SU-DHL-6 (cell line): ENCODE measurements around the gene IRX5.

Source experiments
- H2AFZ ChIP-seq: fragments of 200-600 bp; sonication (generic); 2 replicates; pipeline ENCODE4 v1.6.1; 2014; ENCODE audit warnings: low read depth, mild to moderate bottlenecking, moderate library complexity, mixed read lengths, antibody characterized with exemption, low read length; ENCODE audit not compliant: severe bottlenecking
- H3F3A ChIP-seq: fragments of 200-600 bp; shearing (Covaris generic); 2 replicates; pipeline ENCODE4 v1.6.0; 2016; ENCODE audit warnings: antibody characterized with exemption, mild to moderate bottlenecking; ENCODE audit not compliant: insufficient read depth
- H3K27ac ChIP-seq: fragments of 200-600 bp; sonication (generic); 2 replicates; pipeline ENCODE4 v1.5.1; 2016; ENCODE audit warnings: low read depth, mild to moderate bottlenecking, low read length, moderate library complexity, mixed read lengths
- H3K27me3 ChIP-seq: fragments of 200-600 bp; sonication (generic), shearing (Covaris generic); 2 replicates; pipeline ENCODE4 v1.6.0; 2014; ENCODE audit warnings: mild to moderate bottlenecking, low read length
- H3K36me3 ChIP-seq: fragments of 200-600 bp; sonication (generic); 2 replicates; pipeline ENCODE4 v1.6.1; 2014; ENCODE audit warnings: mild to moderate bottlenecking, low read length, mixed read lengths
- H3K4me2 ChIP-seq: fragments of 300-600, 200-600 bp; shearing (Covaris generic), sonication (generic); 2 replicates; pipeline ENCODE4 v1.6.0; 2014; ENCODE audit warnings: low read length, low read depth, mild to moderate bottlenecking; ENCODE audit not compliant: poor library complexity, severe bottlenecking
- H3K4me3 ChIP-seq: fragments of 200-600 bp; sonication (generic); 2 replicates; pipeline ENCODE4 v1.5.1; 2014; ENCODE audit warnings: antibody characterized with exemption, low read length, mild to moderate bottlenecking, mixed read lengths; ENCODE audit not compliant: insufficient read depth, poor library complexity, severe bottlenecking
- H3K79me2 ChIP-seq: fragments of 200-600 bp; sonication (generic); 2 replicates; pipeline ENCODE4 v1.6.1; 2014; ENCODE audit warnings: mild to moderate bottlenecking, low read length, moderate library complexity; ENCODE audit not compliant: insufficient read depth
- H3K9ac ChIP-seq: fragments of 200-600 bp; sonication (generic); 2 replicates; pipeline ENCODE4 v1.7.0; 2014; ENCODE audit warnings: mild to moderate bottlenecking, low read length
- H3K9me2 ChIP-seq: fragments of 200-600 bp; sonication (generic); replicated peaks from 2 replicates; pipeline ENCODE4 v1.6.1; 2014; ENCODE audit warnings: low read length; ENCODE audit not compliant: insufficient read depth
- H3K9me3 ChIP-seq: fragments of 200-600 bp; sonication (generic); 2 replicates; pipeline ENCODE4 v1.6.1; 2014; ENCODE audit warnings: low read length, mixed read lengths; ENCODE audit not compliant: insufficient read depth
- H4K20me1 ChIP-seq: fragments of 200-600 bp; sonication (generic); 2 replicates; pipeline ENCODE4 v1.6.1; 2014; ENCODE audit warnings: low read depth, mild to moderate bottlenecking, antibody characterized with exemption, low read length, moderate library complexity, mixed read lengths
- EZH2phosphoT487 ChIP-seq: fragments of 200-600 bp; sonication (generic), shearing (Covaris generic); conservative IDR thresholded peaks from 2 replicates; pipeline ENCODE4 v1.6.1; 2018; ENCODE audit warnings: mild to moderate bottlenecking, antibody characterized with exemption, low read length, moderate library complexity, mixed read lengths
- TF ChIP-seq, protein P1 (sequence below): fragments of 200-600 bp; sonication (generic); IDR thresholded peaks from one replicate; pipeline ENCODE4 v1.5.1; 2017; ENCODE audit warnings: antibody characterized with exemption, mild to moderate bottlenecking, low read length, moderate library complexity; ENCODE audit not compliant: insufficient read depth, poor library complexity, severe bottlenecking

Gene IRX5

DNA sequence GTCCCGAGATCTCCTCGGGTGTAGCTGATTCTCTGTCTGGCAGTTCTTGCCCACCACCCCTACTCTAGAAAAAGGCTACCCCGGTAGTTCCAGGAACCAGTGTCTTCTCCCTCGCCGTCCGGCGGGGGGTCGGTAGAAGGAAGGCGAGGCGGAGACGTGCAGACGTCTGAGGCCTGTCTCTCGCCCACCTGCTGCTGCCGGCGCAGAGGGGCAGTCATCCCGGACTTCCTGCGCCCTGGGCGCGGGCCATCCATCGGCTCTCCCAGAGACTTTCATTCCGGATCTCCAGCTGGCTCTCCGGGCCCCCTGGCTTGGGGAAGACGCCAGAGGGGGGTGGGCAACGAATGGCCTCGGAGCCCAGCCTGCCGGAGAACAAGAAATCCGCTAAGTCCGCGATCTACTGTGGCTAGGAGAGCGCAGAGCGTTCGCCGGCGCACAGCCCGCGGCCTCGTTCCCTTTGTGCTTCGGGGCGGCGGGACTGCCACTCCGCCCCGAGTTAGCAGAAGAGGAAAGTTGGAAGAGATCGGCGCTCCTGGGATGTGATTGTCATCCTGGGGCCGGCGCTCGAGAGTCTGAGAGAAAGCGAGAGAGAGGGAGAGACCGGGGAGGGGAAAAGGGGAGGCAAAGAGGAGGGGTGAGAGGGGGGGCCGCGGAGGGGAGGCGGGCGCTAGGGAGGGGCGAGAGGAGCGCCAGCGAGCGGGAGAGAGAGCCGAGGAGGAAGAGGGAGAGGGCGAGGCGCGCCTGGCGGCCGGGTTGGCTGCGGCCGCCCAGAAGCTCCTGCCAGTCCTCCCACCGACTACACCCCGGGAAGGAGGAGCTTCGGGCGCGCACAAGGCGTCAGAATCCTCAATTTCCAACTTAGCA, at the start of gene IRX5:
Gene IRX5, plus strand, starts transcription at position 861 of the 864 bp plus-strand sequence. CDS start 334 bp downstream, outside the sequence.
- TF ChIP-seq EZH2phosphoT487: no peak
- TF ChIP-seq, protein P1, sequence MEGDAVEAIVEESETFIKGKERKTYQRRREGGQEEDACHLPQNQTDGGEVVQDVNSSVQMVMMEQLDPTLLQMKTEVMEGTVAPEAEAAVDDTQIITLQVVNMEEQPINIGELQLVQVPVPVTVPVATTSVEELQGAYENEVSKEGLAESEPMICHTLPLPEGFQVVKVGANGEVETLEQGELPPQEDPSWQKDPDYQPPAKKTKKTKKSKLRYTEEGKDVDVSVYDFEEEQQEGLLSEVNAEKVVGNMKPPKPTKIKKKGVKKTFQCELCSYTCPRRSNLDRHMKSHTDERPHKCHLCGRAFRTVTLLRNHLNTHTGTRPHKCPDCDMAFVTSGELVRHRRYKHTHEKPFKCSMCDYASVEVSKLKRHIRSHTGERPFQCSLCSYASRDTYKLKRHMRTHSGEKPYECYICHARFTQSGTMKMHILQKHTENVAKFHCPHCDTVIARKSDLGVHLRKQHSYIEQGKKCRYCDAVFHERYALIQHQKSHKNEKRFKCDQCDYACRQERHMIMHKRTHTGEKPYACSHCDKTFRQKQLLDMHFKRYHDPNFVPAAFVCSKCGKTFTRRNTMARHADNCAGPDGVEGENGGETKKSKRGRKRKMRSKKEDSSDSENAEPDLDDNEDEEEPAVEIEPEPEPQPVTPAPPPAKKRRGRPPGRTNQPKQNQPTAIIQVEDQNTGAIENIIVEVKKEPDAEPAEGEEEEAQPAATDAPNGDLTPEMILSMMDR: no peak
- Histone ChIP-seq H3K27me3 (no peaks in the 10 kb centered on the region), H3K9me3 (no peaks in the 10 kb centered on the region), H3K79me2 (no peaks in the 10 kb centered on the region), H3K4me2 (no peak within 1 kb of the TSS), H3K4me3 (no peak within 1 kb of the TSS), H3K9me2 (no peaks in the 10 kb centered on the region), H3K27ac (no peak within 1 kb of the TSS), H3F3A (no peaks in the 10 kb centered on the region), H3K36me3 (no peaks in the 10 kb centered on the region), H3K9ac (no peak within 1 kb of the TSS), H2AFZ (no peak within 1 kb of the TSS), H4K20me1 (no peaks in the 10 kb centered on the region)

- Histone ChIP-seq H3K9me3 (no peaks in the 10 kb centered on the region), H2AFZ (no peak overlapping the region), H3K4me3 (no peak overlapping the region), H3F3A (no peaks in the 10 kb centered on the region), H3K4me2 (no peak overlapping the region), H3K36me3 (no peaks in the 10 kb centered on the region), H4K20me1 (no peaks in the 10 kb centered on the region), H3K9me2 (no peaks in the 10 kb centered on the region), H3K27ac (no peak overlapping the region), H3K79me2 (no peaks in the 10 kb centered on the region), H3K9ac (no peak overlapping the region), H3K27me3 (no peaks in the 10 kb centered on the region)
- TF ChIP-seq, protein P1: no peak
- TF ChIP-seq EZH2phosphoT487: no peak
Observed at GRCh38 chr16:54882556-54882955, 48.1 kb upstream of the IRX5 start.

GRCh38 chr16:54883358-54883757, 47.3 kb upstream of the IRX5 start:
- Histone ChIP-seq H2AFZ (no peak overlapping the region), H3K4me3 (no peak overlapping the region), H3K27me3 (no peaks in the 10 kb centered on the region), H3K4me2 (no peak overlapping the region), H3K9ac (no peak overlapping the region), H3K36me3 (no peaks in the 10 kb centered on the region), H3K27ac (no peak overlapping the region), H3K9me2 (no peaks in the 10 kb centered on the region), H3F3A (no peaks in the 10 kb centered on the region), H3K9me3 (no peaks in the 10 kb centered on the region), H4K20me1 (no peaks in the 10 kb centered on the region), H3K79me2 (no peaks in the 10 kb centered on the region)
- TF ChIP-seq, protein P1: no peak
- no peak for TF ChIP-seq EZH2phosphoT487
